ENCODE results near the gene ADAMTS9.

Gene ADAMTS9

GRCh38 chr3:64530434-64531049 is 157.3 kb downstream of the ADAMTS9 start:
- ATAC-seq: no peak

GRCh38 chr3:64523324-64523723 is 164.5 kb downstream of the ADAMTS9 start:
- no peak for ATAC-seq

DNA sequence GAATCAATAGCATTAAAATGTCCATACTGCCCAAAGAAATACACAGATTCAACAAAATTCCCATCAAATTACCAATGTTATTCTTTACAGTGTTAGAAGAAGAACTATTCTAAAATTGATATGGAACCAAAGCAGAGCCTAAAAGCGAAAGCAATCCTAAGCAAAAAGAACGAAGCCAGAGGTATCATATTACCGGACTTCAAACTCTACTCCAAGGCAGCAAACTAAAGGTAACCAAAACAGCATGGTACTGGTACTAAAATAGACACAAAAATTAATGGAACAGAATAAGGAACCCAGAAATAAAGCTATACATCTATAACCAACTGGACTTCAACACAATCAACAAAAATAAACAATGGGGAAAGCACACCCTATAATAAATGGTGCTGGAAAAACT is 167.5 kb downstream of the ADAMTS9 start:
- no peak for ATAC-seq

- no peak for ATAC-seq
Measured at GRCh38 chr3:64518950-64519349, 168.8 kb downstream of the ADAMTS9 start.

DNA sequence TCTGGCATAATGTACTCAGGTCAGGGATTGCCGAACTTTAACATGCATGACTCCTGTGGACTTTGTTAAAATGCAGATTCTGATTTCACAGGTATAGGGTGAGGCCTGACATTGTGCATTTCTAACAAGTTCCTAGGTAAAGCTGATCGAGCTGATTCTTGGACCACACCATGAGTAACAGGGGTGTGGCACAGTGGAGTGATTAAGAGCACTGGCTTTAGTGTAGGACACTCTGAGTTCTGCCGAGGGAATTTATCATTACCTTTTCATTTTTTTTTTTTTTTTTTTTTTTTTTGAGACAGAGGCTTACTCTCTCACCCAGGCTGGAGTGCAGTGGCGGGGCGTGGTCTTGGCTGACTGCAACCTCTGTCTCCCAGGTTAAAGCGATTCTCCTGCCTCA is 169.3 kb downstream of the ADAMTS9 start:
- no peak for ATAC-seq

GRCh38 chr3:64514889-64515288 is 172.9 kb downstream of the ADAMTS9 start:
- no peak for ATAC-seq

DNA sequence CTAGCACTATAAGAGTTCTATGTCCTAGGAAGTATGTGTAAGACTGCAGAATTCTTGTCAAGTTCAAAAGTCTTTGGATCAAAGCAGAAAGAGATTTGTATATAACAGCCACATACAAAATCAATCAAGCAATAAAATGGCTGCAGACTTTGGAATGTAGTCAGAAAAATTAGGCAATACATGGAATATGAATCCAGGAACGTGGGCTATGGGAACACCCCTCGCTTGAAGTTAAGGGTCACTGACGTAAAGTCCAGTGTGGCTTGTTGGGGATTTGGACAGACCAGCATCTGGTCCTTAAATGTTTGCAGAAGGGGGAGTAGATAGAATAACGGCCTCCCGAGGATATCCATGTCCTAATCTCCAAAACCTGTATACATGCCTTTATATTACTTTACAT is 178.6 kb downstream of the ADAMTS9 start:
- no peak for ATAC-seq

DNA sequence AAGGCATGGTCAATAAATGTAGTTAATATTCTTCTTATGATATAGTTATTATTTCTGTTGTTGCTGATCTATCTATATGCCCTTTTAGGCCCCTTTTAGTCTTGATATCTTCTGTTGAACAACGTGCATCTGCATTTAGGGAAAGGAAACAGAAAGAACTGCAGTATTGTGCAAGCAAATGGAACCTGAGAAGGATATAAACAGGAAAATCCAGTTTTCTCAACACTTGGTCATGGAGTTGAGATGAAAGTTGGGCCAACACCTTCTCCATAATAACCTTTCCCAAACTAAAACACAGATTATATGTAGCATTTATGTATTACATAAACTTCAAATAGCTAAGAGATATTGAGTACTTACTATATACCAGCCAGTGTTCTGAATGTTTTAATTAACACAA is 179.7 kb downstream of the ADAMTS9 start:
- no peak for ATAC-seq

- ATAC-seq: no peak
Measured at GRCh38 chr3:64506255-64506654, 181.5 kb downstream of the ADAMTS9 start.

GRCh38 chr3:64505419-64505818 is 182.4 kb downstream of the ADAMTS9 start:
- no peak for ATAC-seq

GRCh38 chr3:64502284-64502683 is 185.5 kb downstream of the ADAMTS9 start:
- no peak for ATAC-seq

GRCh38 chr3:64501298-64501906 is 186.4 kb downstream of the ADAMTS9 start:
- no peak for ATAC-seq

DNA sequence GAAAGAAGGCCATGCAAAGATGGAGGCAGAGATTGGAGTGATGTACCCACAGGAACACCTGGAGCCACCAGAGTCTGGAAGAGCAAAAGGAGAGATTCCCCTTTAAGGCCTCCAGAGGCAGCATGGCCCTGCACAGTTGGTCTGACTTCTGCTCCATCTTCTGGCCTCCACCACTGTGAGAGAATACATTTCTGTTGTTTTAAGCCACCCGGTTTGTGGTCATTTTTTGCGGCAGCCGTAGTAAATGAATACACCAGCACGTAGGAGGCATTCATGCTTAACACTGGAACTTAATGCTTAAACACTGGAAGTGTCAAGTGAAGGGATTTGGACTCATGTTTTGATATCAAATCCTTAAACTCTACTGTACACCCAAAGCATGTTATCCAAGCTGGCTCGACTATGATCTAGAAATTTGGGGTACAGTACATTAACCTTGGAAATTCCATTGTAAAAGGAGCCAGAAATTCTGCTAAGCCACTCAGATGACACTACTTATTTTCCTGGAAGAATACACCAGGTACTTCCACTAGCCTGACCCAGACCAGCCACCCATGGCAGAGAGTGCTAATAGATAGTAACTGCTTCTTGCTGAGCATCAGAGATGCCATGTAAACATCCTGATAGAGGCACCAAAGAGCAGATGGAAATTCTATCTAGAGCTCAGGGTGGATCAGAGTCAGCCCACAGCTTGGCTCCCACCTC is 190.9 kb downstream of the ADAMTS9 start:
- ATAC-seq: no peak

- no peak for ATAC-seq
Measured at GRCh38 chr3:64495781-64496334, 191.9 kb downstream of the ADAMTS9 start.

DNA sequence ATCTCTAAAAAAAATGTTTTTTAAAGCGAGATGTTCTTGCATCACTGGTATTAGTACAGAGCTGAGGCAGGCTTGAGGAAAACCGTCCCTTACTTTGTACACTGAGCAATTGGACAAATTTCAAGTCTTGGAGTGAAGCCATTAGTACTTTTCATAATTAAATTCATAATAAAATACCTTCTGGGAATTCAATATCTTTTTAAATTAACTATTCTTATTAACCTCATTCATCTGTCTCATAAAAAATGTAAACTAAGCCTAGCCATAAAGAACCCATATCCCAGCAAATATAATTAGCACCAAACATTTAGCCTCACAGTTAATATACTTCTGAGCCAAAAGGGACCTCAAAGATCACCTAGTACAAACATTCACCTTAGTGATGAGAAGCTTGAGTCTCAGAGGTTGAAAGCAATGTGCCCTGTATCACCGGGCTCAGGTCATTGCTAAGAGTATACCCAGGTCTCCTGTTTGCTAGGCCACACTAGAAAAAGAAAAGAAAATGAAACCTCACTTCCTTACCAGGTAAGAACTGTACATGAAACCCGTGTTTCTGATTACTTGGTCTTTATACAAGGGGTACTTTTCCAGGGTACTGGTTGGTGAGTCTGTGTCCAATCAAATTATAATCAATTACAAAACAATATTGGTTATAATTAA is 192.5 kb downstream of the ADAMTS9 start:
- no peak for ATAC-seq

DNA sequence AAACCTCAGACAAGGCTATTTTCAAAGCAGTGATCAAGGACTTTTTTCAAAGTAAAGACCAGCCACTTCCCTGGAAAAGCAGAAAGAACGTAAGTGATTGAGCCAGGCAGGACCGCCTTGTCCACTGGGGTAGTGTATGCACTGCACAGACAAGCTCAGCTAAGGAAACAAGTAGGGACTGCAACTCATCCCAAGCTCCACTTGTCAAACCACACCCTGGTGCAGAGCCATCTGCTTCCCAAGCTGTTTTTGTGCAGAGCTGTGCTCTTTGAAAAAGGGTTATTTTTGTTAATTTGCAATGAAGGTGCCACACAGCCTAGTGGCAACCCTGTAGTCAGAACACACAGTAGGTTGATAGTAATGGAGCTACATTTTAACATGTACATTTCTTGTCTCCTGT is 193.3 kb downstream of the ADAMTS9 start:
- no peak for ATAC-seq

DNA sequence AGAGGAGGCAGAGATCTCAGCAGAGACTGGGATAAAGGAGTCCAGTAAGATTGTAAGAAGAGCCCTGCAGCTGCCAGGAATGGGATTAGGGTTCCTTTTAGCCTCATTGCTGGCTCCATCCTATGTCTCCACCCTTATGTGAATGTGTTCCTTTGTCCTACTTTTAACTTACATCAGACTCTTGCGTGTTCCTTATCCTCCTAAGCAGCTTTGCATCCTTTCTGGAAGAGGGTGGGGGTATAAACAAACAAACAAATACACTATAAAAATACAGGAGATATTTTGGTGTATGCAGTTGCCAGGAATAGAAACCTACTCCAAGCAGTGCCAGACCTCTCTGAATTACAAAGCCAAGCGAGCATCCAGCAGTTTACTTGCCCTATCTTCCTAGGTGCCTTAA is 194.7 kb downstream of the ADAMTS9 start:
- ATAC-seq: no peak

- no peak for ATAC-seq
Measured at GRCh38 chr3:64491843-64492242, 196.0 kb downstream of the ADAMTS9 start.

GRCh38 chr3:64490180-64490724 is 197.5 kb downstream of the ADAMTS9 start:
- no peak for ATAC-seq

- ATAC-seq: no peak
Measured at GRCh38 chr3:64489361-64490044, 198.3 kb downstream of the ADAMTS9 start.

DNA sequence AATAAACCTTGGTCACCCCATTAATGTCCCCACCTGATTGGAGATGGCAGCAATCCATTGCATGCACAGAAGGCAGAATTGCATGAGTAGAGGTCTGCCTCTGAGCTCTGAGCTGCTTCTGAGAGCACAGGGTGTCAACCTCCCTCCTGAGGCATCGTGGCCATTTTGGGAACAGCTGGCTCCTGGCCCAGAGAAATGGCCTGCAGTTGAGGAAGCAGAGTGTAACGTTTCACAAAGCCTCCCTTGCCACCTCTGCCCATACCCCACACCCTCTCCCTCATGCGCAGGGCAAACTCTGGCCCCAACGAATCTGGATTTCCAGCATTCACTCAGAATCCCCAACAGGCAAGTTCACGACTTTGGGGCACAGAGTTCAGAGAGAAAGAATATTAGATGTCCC is 198.9 kb downstream of the ADAMTS9 start:
- ATAC-seq: no peak

GRCh38 chr3:64484289-64484992 is 203.4 kb downstream of the ADAMTS9 start:
- ATAC-seq: peak; percentile 68 to 85
